ENCODE data around the gene BLMH. TPM values are rescaled to one million over a fixed set of nuclear protein-coding genes. Genes with fewer than 3 reads are reported as not detected.
A peak's percentile ranks its signal among the peaks of the same experiment; 100 is the strongest.

The BLMH gene
- total RNA-seq, 4 donors from 2014 or later: 16.6 to 22.4 (median 20.8) TPM

DNA sequence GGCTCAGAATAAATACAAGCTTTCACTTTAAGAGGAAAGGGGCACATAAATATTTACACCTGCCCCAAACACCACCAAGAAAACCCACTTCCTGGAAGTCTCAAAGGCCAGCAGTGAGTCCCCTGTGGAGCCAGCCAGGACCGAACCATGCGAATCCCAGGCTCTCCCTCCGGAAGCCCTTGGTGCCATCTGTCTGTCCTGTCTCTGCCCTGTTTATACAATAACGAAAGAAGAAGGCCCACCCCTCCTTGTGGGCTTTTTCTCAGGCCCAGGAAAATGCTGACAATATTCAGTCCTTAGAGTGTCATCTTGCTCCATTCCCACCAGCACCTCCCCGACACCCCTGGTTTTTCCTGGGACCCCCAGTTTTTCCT is 52.7 kb downstream of the BLMH start:
- 91% methylated on average over 5 of the region's 5 CpGs for WGBS
- Histone ChIP-seq H3K9me3 (no peaks in the 10 kb centered on the region), H3K27ac (replicated peaks in 1 of 4) (no peak overlapping the region), H3K36me3 (no peaks in the 10 kb centered on the region), H3K4me3 (no peak overlapping the region), H3K27me3 (peaks cover 0 to 75% (median 28%) of the 10 kb centered on the region in 4 donors), H3K4me1 (peaks cover 18 to 42% (median 38%) of the 10 kb centered on the region in 4 donors)
- intact Hi-C loops (cut with DNase I): loop anchor here (5.0 kb wide), 1 partner anchor 137 kb away; no protein-coding TSS in a partner anchor
- TF ChIP-seq EP300 (IDR thresholded peaks at IDR 0.05) (no peak), POLR2AphosphoS5 (IDR thresholded peaks at IDR 0.05) (no peak)
- DNase-seq (ENCODE audit: extremely low spot score): no peak

GRCh38 chr17:30238387-30239088 is 53.2 kb downstream of the BLMH start:
- Histone ChIP-seq H3K4me3 (no peak overlapping the region), H3K9me3 (no peaks in the 10 kb centered on the region), H3K27me3 (peaks cover 0 to 77% (median 30%) of the 10 kb centered on the region in 4 donors), H3K4me1 (peaks cover 18 to 42% (median 38%) of the 10 kb centered on the region in 4 donors), H3K27ac (replicated peaks in 1 of 4) (no peak overlapping the region), H3K36me3 (no peaks in the 10 kb centered on the region)
- TF ChIP-seq EP300 (IDR thresholded peaks at IDR 0.05): no peak
- no peak for TF ChIP-seq POLR2AphosphoS5 (IDR thresholded peaks at IDR 0.05)
- TF ChIP-seq CTCF (IDR thresholded peaks at IDR 0.05): no peak
- no peak for TF ChIP-seq POLR2A (IDR thresholded peaks at IDR 0.05; ENCODE audit: low read depth)
- DNase-seq (ENCODE audit: extremely low spot score): no peak
- intact Hi-C loops (cut with DNase I): loop anchor here (5.0 kb wide), 1 partner anchor 136 kb away; no protein-coding TSS in a partner anchor
- 49% methylated on average over 17 of the region's 27 CpGs for WGBS

- Histone ChIP-seq H3K27ac (replicated peaks in 1 of 4) (no peak overlapping the region), H3K27me3 (peaks cover 0 to 77% (median 30%) of the 10 kb centered on the region in 4 donors), H3K4me3 (no peak overlapping the region), H3K4me1 (peaks cover 18 to 42% (median 38%) of the 10 kb centered on the region in 4 donors), H3K9me3 (no peaks in the 10 kb centered on the region), H3K36me3 (no peaks in the 10 kb centered on the region)
- intact Hi-C loops (cut with DNase I): loop anchor here (5.0 kb wide), 1 partner anchor 136 kb away; no protein-coding TSS in a partner anchor
- WGBS: 45% methylated on average over 7 of the region's 7 CpGs
- no peak for DNase-seq (ENCODE audit: extremely low spot score)
- TF ChIP-seq CTCF (IDR thresholded peaks at IDR 0.05): no peak
- no peak for TF ChIP-seq POLR2A (IDR thresholded peaks at IDR 0.05; ENCODE audit: low read depth)
- no peak for TF ChIP-seq POLR2AphosphoS5 (IDR thresholded peaks at IDR 0.05)
- TF ChIP-seq EP300 (IDR thresholded peaks at IDR 0.05): no peak
Measured at GRCh38 chr17:30238003-30238344, 53.8 kb downstream of the BLMH start.

- no peak for DNase-seq (ENCODE audit: extremely low spot score)
- intact Hi-C loops (cut with DNase I): loop anchor here (5.0 kb wide), 1 partner anchor 135 kb away; no protein-coding TSS in a partner anchor
- no peak overlapping the region for H3K4me3 ChIP-seq
- H3K36me3 ChIP-seq: no peaks in the 10 kb centered on the region
- H3K4me1 ChIP-seq: peaks cover 18 to 42% (median 38%) of the 10 kb centered on the region in 4 donors
- TF ChIP-seq POLR2AphosphoS5 (IDR thresholded peaks at IDR 0.05): no peak
- TF ChIP-seq CTCF (IDR thresholded peaks at IDR 0.05): no peak
- TF ChIP-seq POLR2A (IDR thresholded peaks at IDR 0.05; ENCODE audit: low read depth): no peak
- TF ChIP-seq EP300 (IDR thresholded peaks at IDR 0.05): no peak
- no peaks in the 10 kb centered on the region for H3K9me3 ChIP-seq
- H3K27ac ChIP-seq (replicated peaks in 1 of 4): no peak overlapping the region
- H3K27me3 ChIP-seq: peaks cover 0 to 77% (median 30%) of the 10 kb centered on the region in 4 donors
- WGBS: 39% methylated on average over 14 of the region's 21 CpGs
Measured at GRCh38 chr17:30237296-30238002, 54.3 kb downstream of the BLMH start.

DNA sequence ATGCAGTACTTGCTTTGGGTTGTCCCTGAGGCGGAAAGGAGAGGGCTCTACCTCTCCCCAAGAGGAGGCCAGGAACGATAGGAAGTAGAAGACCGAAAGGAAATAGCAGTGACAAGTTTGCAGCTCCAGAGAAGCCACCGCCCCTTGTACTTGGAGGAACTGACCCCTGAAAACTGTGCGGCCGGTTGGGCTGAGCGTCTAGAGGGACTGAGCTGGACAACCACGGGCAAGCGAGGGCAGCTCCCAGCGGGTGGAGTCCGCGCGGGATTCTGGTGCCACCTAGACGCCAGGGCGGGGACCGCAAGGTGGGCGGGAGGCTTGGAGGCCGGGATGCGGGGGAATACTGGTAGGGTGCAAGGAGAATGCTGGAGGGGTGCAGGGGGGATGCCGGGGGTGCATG is 55.0 kb downstream of the BLMH start:
- peaks cover 0 to 74% (median 30%) of the 10 kb centered on the region in 4 donors for H3K27me3 ChIP-seq
- intact Hi-C loops (cut with DNase I): loop anchor here (5.0 kb wide), 1 partner anchor 134 kb away; no protein-coding TSS in a partner anchor
- WGBS: 20% methylated on average over 11 of the region's 20 CpGs
- no peak overlapping the region for H3K27ac ChIP-seq (replicated peaks in 1 of 4)
- H3K4me1 ChIP-seq: peaks cover 18 to 42% (median 38%) of the 10 kb centered on the region in 4 donors
- H3K9me3 ChIP-seq: no peaks in the 10 kb centered on the region
- no peaks in the 10 kb centered on the region for H3K36me3 ChIP-seq
- TF ChIP-seq POLR2AphosphoS5 (IDR thresholded peaks at IDR 0.05) (no peak), CTCF (IDR thresholded peaks at IDR 0.05) (peak; percentile 33 to 59 (median 46)), POLR2A (IDR thresholded peaks at IDR 0.05; ENCODE audit: low read depth) (no peak), EP300 (IDR thresholded peaks at IDR 0.05) (no peak)
- DNase-seq (ENCODE audit: extremely low spot score): no peak
- peak overlapping the region in 3 of 4 donors; percentile 9 to 45 (median 33) for H3K4me3 ChIP-seq

Data from esophagus muscularis mucosa (tissue), 4 donors.